HFFc6 (cell line): ENCODE measurements around the gene THADA. TPM values are rescaled to one million over a fixed set of nuclear protein-coding genes. Genes with fewer than 3 reads are reported as not detected.

ENCODE experiments used
- DNase-seq: peaks from one replicate; pipeline ENCODE4 v3.0.0-alpha.2; 2018
- H3K27ac Mint-ChIP-seq: 2 replicates; pipeline ENCODE4 v1.8.0; 2020; ENCODE audit warnings: mild to moderate bottlenecking, mixed read lengths
- H3K27me3 Mint-ChIP-seq: 2 replicates; pipeline ENCODE4 v1.8.0; 2021; ENCODE audit warnings: mild to moderate bottlenecking, moderate library complexity, mixed read lengths; ENCODE audit not compliant: insufficient read depth
- H3K36me3 Mint-ChIP-seq: 2 replicates; pipeline ENCODE4 v1.8.0; 2021; ENCODE audit warnings: low read depth, mixed read lengths
- H3K4me1 Mint-ChIP-seq: 2 replicates; pipeline ENCODE4 v1.8.0; 2020; ENCODE audit warnings: low read depth, mixed read lengths
- H3K4me3 Mint-ChIP-seq: 2 replicates; pipeline ENCODE4 v1.8.0; 2020; ENCODE audit warnings: mild to moderate bottlenecking, moderate library complexity, mixed read lengths
- H3K9me3 Mint-ChIP-seq: 2 replicates; pipeline ENCODE4 v1.8.0; 2020; ENCODE audit warnings: mild to moderate bottlenecking, mixed read lengths
- total RNA-seq, 6 experiments: library from RNA; stranded (reverse); fragmentation: NEBNext Ultra II Directional; extraction: Animal tissue kit (Norgen Biotek cat#: 25700); gene quantifications; 2 replicates in 1 of 6; 3 replicates in 5 of 6; pipeline ENCODE4 v1.2.3, GENCODE V29; 2021
- TF ChIP-seq, protein P1 (sequence below): fragments of 200-600 bp; sonication (generic); IDR thresholded peaks from 2 replicates; pipeline ENCODE4 v1.5.0; 2021; ENCODE audit warnings: antibody characterized with exemption, mild to moderate bottlenecking

THADA gene
- total RNA-seq, 6 experiments from 2014 or later, result 14.3 to 20.5 (median 17.3) TPM

DNA sequence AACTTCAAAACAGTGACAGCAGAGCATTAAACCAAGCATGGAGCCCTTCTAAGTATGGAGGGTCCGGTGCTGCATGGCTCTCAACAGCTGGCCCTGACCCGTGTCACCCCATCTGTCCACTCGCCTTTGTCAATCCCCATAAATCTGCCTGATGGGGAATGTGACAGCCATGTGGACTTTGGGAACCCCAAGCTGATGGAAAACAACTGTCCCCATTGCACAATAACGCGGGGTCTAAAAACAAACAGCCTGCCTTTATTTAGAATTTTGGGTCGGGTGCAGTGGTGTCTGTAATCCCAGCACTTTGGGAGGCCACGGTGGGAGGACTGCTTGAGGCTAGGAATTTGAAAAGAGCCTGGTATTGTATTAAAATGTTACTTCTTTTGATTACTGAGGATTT is 17.1 kb upstream of the THADA start:
- DNase-seq, result no peak
- no peaks in the 10 kb centered on the region for H3K9me3 Mint-ChIP-seq
- TF ChIP-seq, protein P1, sequence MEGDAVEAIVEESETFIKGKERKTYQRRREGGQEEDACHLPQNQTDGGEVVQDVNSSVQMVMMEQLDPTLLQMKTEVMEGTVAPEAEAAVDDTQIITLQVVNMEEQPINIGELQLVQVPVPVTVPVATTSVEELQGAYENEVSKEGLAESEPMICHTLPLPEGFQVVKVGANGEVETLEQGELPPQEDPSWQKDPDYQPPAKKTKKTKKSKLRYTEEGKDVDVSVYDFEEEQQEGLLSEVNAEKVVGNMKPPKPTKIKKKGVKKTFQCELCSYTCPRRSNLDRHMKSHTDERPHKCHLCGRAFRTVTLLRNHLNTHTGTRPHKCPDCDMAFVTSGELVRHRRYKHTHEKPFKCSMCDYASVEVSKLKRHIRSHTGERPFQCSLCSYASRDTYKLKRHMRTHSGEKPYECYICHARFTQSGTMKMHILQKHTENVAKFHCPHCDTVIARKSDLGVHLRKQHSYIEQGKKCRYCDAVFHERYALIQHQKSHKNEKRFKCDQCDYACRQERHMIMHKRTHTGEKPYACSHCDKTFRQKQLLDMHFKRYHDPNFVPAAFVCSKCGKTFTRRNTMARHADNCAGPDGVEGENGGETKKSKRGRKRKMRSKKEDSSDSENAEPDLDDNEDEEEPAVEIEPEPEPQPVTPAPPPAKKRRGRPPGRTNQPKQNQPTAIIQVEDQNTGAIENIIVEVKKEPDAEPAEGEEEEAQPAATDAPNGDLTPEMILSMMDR, result no peak
- no peak overlapping the region for H3K4me3 Mint-ChIP-seq
- peaks cover 9% of the 10 kb centered on the region for H3K27me3 Mint-ChIP-seq
- H3K27ac Mint-ChIP-seq, result no peak overlapping the region
- peaks cover 6% of the 10 kb centered on the region for H3K4me1 Mint-ChIP-seq
- H3K36me3 Mint-ChIP-seq, result no peaks in the 10 kb centered on the region

DNA sequence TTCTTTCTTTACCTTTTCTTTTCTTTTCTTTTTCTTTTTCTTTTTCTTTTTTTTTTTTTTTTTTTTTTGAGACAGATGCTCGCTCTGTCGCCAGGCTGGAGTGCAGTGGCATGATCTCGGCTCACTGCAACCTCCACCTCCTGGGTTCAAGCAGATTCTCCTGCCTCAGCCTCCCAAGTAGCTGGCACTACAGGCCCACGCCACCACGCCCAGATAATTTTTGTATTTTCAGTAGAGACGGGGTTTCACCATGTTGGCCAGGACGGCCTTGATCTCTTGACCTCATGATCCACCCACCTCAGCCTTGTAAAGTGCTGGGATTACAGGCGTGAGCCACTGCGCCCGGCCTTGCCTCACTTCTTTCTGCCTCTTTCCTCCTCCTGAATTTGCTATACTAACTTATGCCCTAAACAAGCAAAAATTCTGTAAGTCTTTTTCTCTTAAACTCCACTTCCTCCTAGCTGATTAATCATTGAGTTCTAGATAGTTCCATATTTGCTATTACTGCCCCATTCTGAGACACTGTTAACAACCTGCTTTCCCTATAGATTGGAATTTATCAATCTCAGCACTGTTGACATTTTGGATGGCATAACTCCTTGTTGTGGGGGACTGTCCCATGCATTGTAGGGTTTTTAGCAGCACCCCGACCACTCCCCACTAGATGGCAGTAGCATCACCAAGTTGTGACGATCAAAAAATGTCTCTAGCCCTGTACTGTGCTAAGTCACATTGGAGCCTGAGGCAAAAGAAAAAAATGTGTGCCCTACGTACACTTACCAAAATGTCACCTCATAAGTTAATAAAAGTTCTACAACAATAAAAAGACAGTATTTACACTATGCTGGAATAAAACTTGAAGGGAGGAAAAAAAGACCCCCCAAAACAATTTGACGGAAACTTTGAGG is 16.4 kb upstream of the THADA start:
- Mint-ChIP-seq H3K27me3 (peaks cover 11% of the 10 kb centered on the region), H3K36me3 (no peaks in the 10 kb centered on the region), H3K4me3 (no peak overlapping the region)

DNA sequence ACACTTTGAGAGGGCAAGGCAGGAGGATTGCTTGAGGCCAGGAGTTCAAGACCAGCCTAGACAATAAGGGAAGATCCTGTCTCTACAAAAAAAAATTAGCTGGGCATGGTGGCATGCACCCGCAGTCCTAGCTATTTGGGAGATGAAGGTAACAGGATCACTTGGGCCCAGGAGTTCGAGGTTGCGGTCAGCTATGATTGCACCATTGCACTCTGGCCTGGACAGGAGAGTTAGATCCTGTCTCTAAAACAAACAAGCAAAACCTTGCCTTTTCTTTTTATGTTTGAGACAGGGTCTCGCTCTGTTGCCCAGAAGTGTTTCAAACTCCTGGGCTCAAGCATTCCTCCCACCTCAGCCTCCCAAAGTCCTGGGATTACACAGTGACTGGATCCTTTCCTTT is 14.5 kb upstream of the THADA start:
- Mint-ChIP-seq H3K36me3 (no peaks in the 10 kb centered on the region), H3K27me3 (peaks cover 7% of the 10 kb centered on the region), H3K4me3 (no peak overlapping the region), H3K9me3 (no peaks in the 10 kb centered on the region), H3K27ac (no peak overlapping the region), H3K4me1 (peaks cover 6% of the 10 kb centered on the region)
- no peak for DNase-seq
- TF ChIP-seq, protein P1, result no peak

More for the DNA sequence above, 16.4 kb upstream of the THADA start:
- Mint-ChIP-seq H3K4me1 (peaks cover 6% of the 10 kb centered on the region), H3K9me3 (no peaks in the 10 kb centered on the region), H3K27ac (no peak overlapping the region)
- peak; percentile 74 for DNase-seq
- TF ChIP-seq, protein P1, result peak; percentile 91

DNA sequence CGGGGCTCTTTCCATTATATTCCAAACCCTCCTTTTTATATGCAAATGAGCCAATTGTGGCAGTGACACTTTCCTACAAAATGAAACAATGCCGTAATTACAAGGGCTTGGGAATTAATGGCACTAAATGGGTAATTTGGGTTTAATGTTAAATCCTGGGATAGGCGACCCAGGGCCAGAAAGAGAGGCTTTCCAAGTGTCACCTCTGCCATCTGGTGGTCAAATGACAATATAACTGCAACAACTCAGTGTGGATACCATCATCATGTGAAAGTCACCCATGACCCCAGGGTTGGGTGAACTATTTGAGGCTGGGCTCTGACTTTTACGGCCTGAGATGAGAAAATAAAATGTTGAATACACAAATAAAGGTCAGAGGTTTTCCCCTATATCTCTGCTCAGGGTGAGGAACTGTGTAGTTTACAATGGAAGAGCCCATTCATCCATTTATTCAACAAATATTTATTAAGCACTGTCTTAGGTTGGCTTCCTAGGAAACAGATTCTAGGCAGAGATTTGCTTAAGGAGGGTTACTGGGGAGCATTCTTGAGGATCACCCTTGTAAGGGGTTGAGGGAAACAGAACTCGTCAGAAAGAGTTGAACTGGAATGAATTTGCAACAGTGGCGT is 13.6 kb upstream of the THADA start:
- TF ChIP-seq, protein P1, result peak; percentile 83
- H3K36me3 Mint-ChIP-seq, result no peaks in the 10 kb centered on the region
- H3K9me3 Mint-ChIP-seq, result no peaks in the 10 kb centered on the region
- H3K4me3 Mint-ChIP-seq, result no peak overlapping the region
- peaks cover 6% of the 10 kb centered on the region for H3K4me1 Mint-ChIP-seq
- no peak overlapping the region for H3K27ac Mint-ChIP-seq
- H3K27me3 Mint-ChIP-seq, result peaks cover 8% of the 10 kb centered on the region
- DNase-seq, result peak; percentile 30

DNA sequence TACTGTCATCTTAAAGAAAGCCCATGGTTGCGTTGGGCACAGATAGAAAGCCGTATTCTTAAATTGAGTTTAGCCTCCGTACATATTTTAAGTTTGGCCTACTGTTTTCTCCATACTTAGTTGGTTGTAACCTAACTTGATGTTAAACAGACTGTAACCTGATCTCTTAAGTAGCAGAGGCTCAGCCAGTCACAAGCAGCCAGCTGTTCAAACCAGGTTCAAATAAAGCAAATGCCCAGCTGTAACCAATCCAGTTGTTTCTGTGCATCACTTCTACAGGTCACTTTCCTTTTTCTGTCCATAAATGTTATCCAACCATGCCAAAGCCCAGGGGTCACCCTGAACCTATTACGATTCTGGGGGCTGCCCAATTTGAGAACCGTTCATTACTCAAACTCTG is 10.0 kb upstream of the THADA start:
- Mint-ChIP-seq H3K4me1 (no peaks in the 10 kb centered on the region), H3K9me3 (no peaks in the 10 kb centered on the region)
- DNase-seq, result no peak

More for the DNA sequence above, 10.0 kb upstream of the THADA start:
- TF ChIP-seq, protein P1, result no peak
- Mint-ChIP-seq H3K4me3 (no peak overlapping the region), H3K27me3 (peaks cover 8% of the 10 kb centered on the region), H3K36me3 (no peaks in the 10 kb centered on the region), H3K27ac (no peak overlapping the region)
